GM19099 (cell line): ENCODE data around the gene INPP4A.

ENCODE experiments used
- POLR2A ChIP-seq: IDR thresholded peaks from 3 replicates; pipeline ENCODE4 v1.6.1; 2011; ENCODE audit warnings: low read depth; ENCODE audit not compliant: insufficient read length; ENCODE audit errors: extremely low read depth

Gene INPP4A

DNA sequence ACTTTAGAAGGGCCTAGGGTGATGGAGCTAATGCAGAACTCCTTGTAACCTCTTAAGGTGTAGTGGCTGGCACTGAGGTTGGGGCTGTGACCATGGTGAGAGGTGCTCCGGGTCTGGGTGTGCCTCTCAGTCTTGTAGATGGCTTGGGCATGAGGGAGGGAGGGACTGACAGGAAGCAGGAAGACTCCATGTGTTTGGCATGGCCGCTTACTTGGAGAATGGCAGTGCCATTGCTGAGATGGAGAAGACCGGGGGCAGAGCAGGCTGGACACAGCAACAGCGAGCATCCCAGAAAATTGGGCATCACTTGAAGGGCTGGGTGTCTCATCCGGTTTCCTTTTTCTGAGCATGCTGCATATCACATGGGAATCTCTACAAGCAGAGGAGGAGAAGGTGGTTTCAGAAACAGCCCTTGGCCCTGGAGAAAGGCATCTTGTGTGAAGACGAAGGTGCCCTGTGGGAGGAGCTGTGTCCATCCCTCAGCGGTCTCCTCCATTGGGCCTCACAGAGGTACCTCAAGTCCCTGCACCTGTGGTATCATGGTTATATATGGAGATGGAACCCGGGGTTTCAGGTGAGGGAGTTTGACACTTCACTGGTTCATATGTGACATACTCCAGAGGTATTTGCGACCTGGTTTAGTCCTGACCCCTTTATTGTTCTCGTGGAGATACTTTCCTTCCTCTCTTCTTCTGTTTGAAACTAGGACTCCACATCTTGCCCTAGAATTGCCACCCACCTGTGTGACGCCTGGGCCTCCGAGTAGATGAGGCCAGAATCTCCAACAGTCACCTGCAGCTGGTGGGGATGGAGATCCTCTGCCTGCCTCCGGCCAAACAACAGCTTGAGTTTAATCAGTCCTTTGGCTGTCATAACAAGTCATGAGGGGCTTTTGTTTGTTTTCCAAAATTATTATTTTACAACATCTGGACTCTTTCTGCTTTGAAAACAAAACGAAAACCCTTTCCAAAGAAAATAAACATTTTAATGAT is 45.6 kb downstream of the INPP4A start:
- no peak for TF ChIP-seq POLR2A

DNA sequence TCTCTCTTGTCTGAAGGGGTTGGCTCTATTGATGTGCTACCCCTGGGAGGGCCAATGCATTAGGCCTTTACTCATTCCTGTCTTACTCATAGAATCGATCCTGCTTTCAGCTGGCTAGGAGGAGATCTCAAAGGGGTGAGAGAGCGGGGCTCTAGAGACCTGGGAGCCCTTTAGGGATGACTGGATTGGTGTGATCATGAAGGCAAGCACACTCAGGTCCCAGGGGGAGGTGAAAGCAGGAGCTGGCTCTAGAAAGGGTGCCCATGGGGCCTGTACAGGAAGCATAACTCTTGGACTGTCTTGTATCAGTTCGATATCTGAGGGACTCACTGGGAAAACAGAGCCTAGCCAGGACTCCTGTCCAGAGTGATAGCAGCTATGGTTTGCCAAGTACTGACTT is 47.8 kb downstream of the INPP4A start:
- TF ChIP-seq POLR2A, result no peak

- no peak for TF ChIP-seq POLR2A
Measured at GRCh38 chr2:98494699-98495098, 50.0 kb downstream of the INPP4A start.

DNA sequence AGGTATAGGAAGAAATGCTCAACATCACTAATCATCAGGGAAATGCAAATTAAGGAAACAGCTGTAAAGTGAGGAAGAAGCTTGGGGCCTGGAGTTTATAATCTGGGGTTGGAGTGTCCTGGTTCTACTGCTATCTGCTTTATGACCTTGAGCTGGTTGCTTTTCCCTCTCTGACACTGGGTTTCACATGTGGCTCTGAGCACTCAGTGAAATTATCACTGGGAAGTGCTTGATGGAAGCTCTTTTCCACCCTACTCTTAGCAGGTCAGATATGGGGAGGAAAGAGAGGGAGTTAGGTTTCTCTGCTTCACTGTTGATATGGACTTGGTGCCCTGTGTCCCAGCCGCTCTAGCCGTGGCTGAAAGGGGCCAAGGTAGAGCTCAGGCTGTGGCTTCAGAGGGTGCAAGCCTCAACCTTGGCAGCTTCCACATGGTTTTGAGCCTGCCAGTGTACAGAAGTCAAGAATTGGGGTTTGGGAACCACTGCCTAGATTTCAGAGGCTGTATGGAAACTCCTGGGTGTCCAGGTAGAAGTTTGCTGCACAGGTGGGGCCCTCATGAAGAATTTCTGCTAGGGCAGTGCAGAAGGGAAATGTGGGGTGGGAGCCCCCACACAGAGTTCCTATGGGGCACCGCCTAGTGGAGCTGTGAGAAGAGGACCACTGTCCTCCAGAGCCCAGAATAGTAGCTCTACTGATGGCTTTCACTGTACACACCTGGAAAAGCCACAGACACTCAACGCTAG is 52.3 kb downstream of the INPP4A start:
- TF ChIP-seq POLR2A, result no peak

- no peak for TF ChIP-seq POLR2A
Measured at GRCh38 chr2:98498703-98499440, 54.2 kb downstream of the INPP4A start.

DNA sequence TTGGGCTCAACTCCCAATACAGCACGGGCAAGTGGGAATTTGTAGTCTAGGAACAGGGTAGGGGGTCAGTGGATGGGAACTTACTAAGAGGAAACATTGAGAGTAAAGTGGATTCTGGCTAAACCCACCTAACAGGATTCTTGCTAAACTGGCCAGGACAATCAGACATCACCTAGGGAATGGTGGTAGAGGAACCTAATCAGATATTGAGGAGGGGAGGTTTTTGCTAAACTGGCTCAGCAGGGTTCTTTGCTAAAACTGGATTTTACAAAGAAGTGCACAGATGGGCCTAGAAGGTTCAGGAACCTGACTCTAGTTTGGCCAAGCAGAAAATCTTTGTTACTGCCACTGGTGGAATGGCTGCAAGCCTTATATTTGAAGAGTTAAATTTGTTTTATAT is 55.9 kb downstream of the INPP4A start:
- TF ChIP-seq POLR2A, result no peak

DNA sequence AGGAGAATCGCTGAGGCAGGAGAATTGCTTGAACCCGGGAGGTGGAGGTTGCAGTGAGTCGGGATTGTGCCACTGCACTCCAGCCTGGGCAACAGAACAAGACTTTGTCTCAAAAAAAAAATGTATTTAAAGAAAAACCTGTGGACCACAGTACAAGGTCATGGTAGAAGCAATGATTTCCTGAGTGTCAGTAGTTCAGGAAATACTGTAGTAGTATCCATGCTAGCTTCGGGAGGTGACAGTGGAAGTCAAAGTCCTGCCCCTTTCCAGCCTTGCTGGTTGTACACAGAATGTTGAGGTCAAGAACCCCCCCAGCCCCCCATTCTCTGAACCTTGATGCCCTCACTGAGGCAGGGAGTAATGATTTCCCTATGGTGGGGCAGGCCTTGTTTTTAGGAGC is 56.6 kb downstream of the INPP4A start:
- no peak for TF ChIP-seq POLR2A

- TF ChIP-seq POLR2A, result no peak
Measured at GRCh38 chr2:98501876-98502275, 57.2 kb downstream of the INPP4A start.

- TF ChIP-seq POLR2A, result no peak
Measured at GRCh38 chr2:98502556-98503335, 58.1 kb downstream of the INPP4A start.

- no peak for TF ChIP-seq POLR2A
Measured at GRCh38 chr2:98503481-98504105, 58.9 kb downstream of the INPP4A start.

DNA sequence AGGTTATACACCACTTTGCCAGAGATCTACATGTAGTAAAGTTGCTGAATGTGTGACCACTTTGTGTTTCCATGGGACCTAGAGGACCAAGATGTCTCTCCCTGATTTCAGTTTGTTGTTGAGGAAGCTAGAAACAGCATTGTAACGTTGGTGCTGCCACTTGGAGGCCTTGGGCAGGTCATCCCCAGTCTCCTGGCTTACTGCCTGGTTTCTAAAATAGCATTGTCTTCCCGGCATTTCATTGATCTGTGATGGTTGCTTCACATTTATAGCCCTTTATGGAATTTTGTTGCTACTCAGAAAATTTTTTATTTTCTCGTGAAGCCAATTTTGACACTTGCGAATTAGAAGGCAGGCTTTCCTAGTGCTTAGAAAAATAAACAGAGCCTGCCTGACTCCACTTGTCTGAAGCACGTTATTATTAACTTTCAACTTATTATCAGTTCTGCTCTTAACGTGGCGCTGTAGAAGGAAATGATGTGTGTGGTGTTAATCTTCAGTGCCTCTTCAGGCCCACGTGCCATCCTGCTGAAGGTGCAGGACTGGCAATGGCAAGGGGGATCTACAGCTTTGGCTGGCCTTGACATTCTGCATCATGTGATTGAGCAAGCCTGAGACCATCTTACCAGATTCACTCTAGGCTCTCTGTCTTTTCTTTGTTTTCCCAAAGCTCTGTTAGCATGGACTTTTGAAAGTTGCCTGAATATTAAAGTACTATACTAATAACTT is 59.9 kb downstream of the INPP4A start:
- TF ChIP-seq POLR2A, result no peak

DNA sequence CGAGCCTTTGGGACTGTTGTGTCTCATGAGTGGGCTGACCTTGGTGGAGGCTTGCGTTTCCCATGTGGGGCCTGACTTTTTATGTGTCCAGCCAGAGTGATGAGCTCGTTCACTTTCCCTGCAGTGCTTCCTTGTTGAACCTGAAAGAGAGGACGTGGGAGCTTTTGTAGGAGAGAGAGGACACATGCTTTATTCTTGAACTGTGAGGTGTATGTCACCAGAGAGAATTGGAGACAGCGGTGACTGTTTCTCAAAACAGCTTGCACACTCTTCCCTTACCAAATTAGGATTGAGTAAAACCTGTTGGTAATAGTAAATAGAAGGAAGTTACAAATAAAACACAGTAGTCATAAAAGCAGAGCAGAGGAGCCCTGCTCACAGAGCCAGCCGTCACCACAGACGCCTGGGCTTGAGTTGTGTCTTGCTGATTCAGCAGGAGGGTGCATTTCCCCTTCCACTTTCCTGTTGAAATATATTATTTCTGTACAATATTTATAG is 60.7 kb downstream of the INPP4A start:
- TF ChIP-seq POLR2A, result no peak

DNA sequence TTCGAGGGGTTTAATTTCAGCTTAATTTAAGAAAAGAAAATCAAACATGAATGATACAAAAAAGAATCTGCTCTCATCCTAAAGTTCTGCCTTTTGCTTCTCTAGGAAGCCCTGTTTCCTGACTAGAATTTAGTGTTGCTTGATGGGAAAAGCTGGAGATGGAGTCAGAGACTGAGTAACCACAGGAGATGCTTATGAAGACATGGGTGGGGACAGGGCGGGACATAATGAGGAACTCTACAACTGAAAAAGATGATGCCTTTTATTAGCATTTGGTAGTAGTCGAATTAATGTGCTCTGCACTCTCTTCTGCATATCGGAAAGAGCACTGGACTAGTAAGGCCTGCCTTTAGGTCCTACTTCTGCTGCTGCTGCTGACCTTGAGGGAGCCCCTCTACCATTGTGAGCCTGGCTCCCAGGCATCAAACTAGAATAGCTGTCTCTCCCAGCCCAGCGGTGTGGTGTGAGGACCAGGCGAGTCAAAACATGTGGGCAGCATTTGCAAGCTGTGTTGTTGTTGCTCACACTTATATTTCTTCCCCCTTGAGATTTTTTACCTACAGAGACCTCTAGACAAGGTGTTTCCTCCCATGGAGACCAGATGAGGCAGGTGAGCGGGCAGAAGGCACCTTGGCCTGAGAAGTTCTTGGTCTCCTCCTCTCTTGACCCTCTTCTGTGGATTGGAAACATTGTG is 61.5 kb downstream of the INPP4A start:
- TF ChIP-seq POLR2A, result no peak

- no peak for TF ChIP-seq POLR2A
Measured at GRCh38 chr2:98506881-98507280, 62.2 kb downstream of the INPP4A start.
